Mucosa of descending colon (tissue), 3 donors: ENCODE results near the gene SCO1. TPM values are rescaled to one million over a fixed set of nuclear protein-coding genes. Genes with fewer than 3 reads are reported as not detected.
"Not testable (repeated sequence)": the region's sequence is repeated elsewhere in the genome, so short reads cannot be mapped to it uniquely, and the experiment has no call there.

Source experiments
- ATAC-seq: fragments of 200-7000 bp; cut with Tn5 transposase; one replicate; pipeline ENCODE4 v1.9.1; 2020; ENCODE audit warnings: mild to moderate bottlenecking, moderate library complexity
- DNase-seq, 3 donors: peaks; one replicate each; pipeline ENCODE4 v3.0.0-alpha.2; 2020
- H3K36me3 ChIP-seq: fragments of 200-600 bp; one replicate; pipeline ENCODE4 v1.8.0; 2021; ENCODE audit warnings: low read depth, mild to moderate bottlenecking
- H3K4me1 ChIP-seq: fragments of 200-600 bp; one replicate; pipeline ENCODE4 v1.8.0; 2021; ENCODE audit warnings: low read depth, mild to moderate bottlenecking
- H3K4me3 ChIP-seq: fragments of 200-600 bp; one replicate; pipeline ENCODE4 v1.8.0; 2021; ENCODE audit warnings: mild to moderate bottlenecking
- H3K9me3 ChIP-seq: fragments of 200-600 bp; one replicate; pipeline ENCODE4 v1.8.0; 2021; ENCODE audit warnings: mild to moderate bottlenecking
- CTCF ChIP-seq: fragments of 200-600 bp; IDR thresholded peaks from one replicate; pipeline ENCODE4 v1.8.0; 2022; ENCODE audit warnings: antibody characterized with exemption, mild to moderate bottlenecking
- intact Hi-C, 2 donors: fragments of 100-400 bp; cut with DNase I in 1 of 2; cut with micrococcal nuclease in 1 of 2; formaldehyde crosslinking; loops; one replicate each; pipeline versions ENCODE4 v1.11.0 to v1.11.1; 2022; cut with DNase I, micrococcal nuclease
- total RNA-seq, 3 donors: library from RNA; stranded (reverse); fragmentation: NEBNext Ultra II Directional in 2 of 3; extraction: Animal tissue kit (Norgen Biotek cat#: 25700) in 2 of 3; gene quantifications; one replicate each; pipeline versions ENCODE4 v1.2.1 to v1.2.4, GENCODE V29; 2021 to 2023
- donor health status: DM: no; HTN: no; CAD: no; lungs with moderate emphysema.
- donor health status: DM: no; HTN: no; CAD: no.
- donor health status: DM: no; HTN: yes; CAD: no.

The SCO1 gene
- total RNA-seq, 3 donors from 2014 or later = 32.1 to 39.0 (median 38.3) TPM

- Histone ChIP-seq H3K4me1 (peaks cover 26% of the 10 kb centered on the region), H3K9me3 (no peaks in the 10 kb centered on the region), H3K4me3 (no peak overlapping the region), H3K36me3 (no peaks in the 10 kb centered on the region)
- no peak for ATAC-seq
- no peak for TF ChIP-seq CTCF
- DNase-seq = no peak
- intact Hi-C loops = loop anchor here in 1 of 2 donors (5.0 kb wide), 1 partner anchor 106 kb away; no protein-coding TSS in a partner anchor
Measured at GRCh38 chr17:10735821-10736220, 38.5 kb upstream of the SCO1 start.

- Histone ChIP-seq H3K4me3 (no peak overlapping the region), H3K9me3 (no peaks in the 10 kb centered on the region), H3K4me1 (peaks cover 29% of the 10 kb centered on the region), H3K36me3 (no peaks in the 10 kb centered on the region)
- TF ChIP-seq CTCF = no peak
- DNase-seq (no peak), ATAC-seq (no peak)
- intact Hi-C loops = loop anchor here in 1 of 2 donors (5.0 kb wide), 1 partner anchor 107 kb away; no protein-coding TSS in a partner anchor
Measured at GRCh38 chr17:10735251-10735650, 37.9 kb upstream of the SCO1 start.

- Histone ChIP-seq H3K4me3 (no peak overlapping the region), H3K4me1 (peaks cover 29% of the 10 kb centered on the region), H3K9me3 (no peaks in the 10 kb centered on the region), H3K36me3 (no peaks in the 10 kb centered on the region)
- intact Hi-C loops = no loop called here
- TF ChIP-seq CTCF = no peak
- DNase-seq = peak in 2 of 3 donors; percentile 54 to 59
- ATAC-seq = peak; percentile 42
Measured at GRCh38 chr17:10733666-10734065, 36.3 kb upstream of the SCO1 start.

GRCh38 chr17:10732121-10732520 is 34.8 kb upstream of the SCO1 start:
- peaks cover 18% of the 10 kb centered on the region for H3K4me1 ChIP-seq
- H3K9me3 ChIP-seq, intact Hi-C loops: not testable (repeated sequence)

GRCh38 chr17:10731408-10731879 is 34.1 kb upstream of the SCO1 start:
- intact Hi-C loops = no loop called here
- no peak for TF ChIP-seq CTCF
- ATAC-seq (no peak), DNase-seq (no peak)
- Histone ChIP-seq H3K4me3 (no peak overlapping the region), H3K9me3 (no peaks in the 10 kb centered on the region), H3K4me1 (peaks cover 18% of the 10 kb centered on the region), H3K36me3 (no peaks in the 10 kb centered on the region)

More at GRCh38 chr17:10732121-10732520, 34.8 kb upstream of the SCO1 start:
- not testable (repeated sequence) for DNase-seq, ATAC-seq, H3K36me3 ChIP-seq, H3K4me3 ChIP-seq

GRCh38 chr17:10730247-10730646 is 32.9 kb upstream of the SCO1 start:
- Histone ChIP-seq H3K4me3 (peak overlapping the region; percentile 51), H3K4me1 (peaks cover 18% of the 10 kb centered on the region)
- H3K9me3 ChIP-seq, intact Hi-C loops, H3K36me3 ChIP-seq: not testable (repeated sequence)
- ATAC-seq = peak; percentile 19
- peak in 2 of 3 donors; percentile 41 to 59 for DNase-seq
